IPS DF 4.7 (cell line): Measurements from ENCODE around the gene PSMB11.

Experiments
- DNase-seq: peaks from one replicate; pipeline ENCODE4 v3.0.0-alpha.2; 2013; ENCODE audit warnings: low spot score; ENCODE audit errors: extremely low read depth

PSMB11 gene

GRCh38 chr14:23079716-23080115, 37.7 kb downstream of the PSMB11 start:
- no peak for DNase-seq

GRCh38 chr14:23080474-23080873, 38.5 kb downstream of the PSMB11 start:
- DNase-seq: no peak

GRCh38 chr14:23085458-23085857, 43.4 kb downstream of the PSMB11 start:
- no peak for DNase-seq

GRCh38 chr14:23086565-23086964, 44.6 kb downstream of the PSMB11 start:
- DNase-seq: no peak

- no peak for DNase-seq
Measured at GRCh38 chr14:23089498-23090253, 47.7 kb downstream of the PSMB11 start.

GRCh38 chr14:23090254-23090636, 48.2 kb downstream of the PSMB11 start:
- no peak for DNase-seq

GRCh38 chr14:23091294-23092225, 49.5 kb downstream of the PSMB11 start:
- no peak for DNase-seq

GRCh38 chr14:23093104-23093503, 51.1 kb downstream of the PSMB11 start:
- no peak for DNase-seq

- DNase-seq: no peak
Measured at GRCh38 chr14:23093526-23093925, 51.5 kb downstream of the PSMB11 start.
